K562 (cell line): Measurements from ENCODE around the gene DNAJB14. TPM values are rescaled to one million over a fixed set of nuclear protein-coding genes. Genes with fewer than 3 reads are reported as not detected.
A peak's percentile ranks its signal among the peaks of the same experiment; 100 is the strongest.

ENCODE experiments used
- AFF4 ChIP-seq: sonication (generic); formaldehyde crosslinking; IDR thresholded peaks from 2 replicates; pipeline ENCODE4 v1.8.0; 2023; ENCODE audit warnings: mild to moderate bottlenecking, missing genetic modification reagents
- HCFC1 ChIP-seq: IDR thresholded peaks from 2 replicates; pipeline ENCODE4 v1.6.1; 2012; ENCODE audit warnings: low read depth, low read length, improper control_type of control experiment
- HMG20B ChIP-seq: fragments of 250-450 bp; sonication (Bioruptor Pico); IDR thresholded peaks from 2 replicates; pipeline ENCODE4 v1.5.0; 2021; ENCODE audit warnings: mild to moderate bottlenecking
- HMGN3 ChIP-seq: IDR thresholded peaks from 2 replicates; pipeline ENCODE4 v1.6.1; 2011; ENCODE audit warnings: borderline replicate concordance, low read depth, mild to moderate bottlenecking, mixed read lengths, low read length; ENCODE audit not compliant: insufficient read length; ENCODE audit errors: extremely low read depth
- JUN ChIP-seq, 2 experiments: sonication (generic) in 1 of 2; formaldehyde crosslinking in 1 of 2; IDR thresholded peaks; 2 replicates each; pipeline versions ENCODE4 v1.6.1 to v1.8.0; 2012 to 2022; ENCODE audit warnings: borderline replicate concordance in 2 of 2, mild to moderate bottlenecking in 2 of 2, improper control_type of control experiment in 1 of 2, low read depth in 1 of 2, low read length in 1 of 2, missing genetic modification reagents in 1 of 2
- KDM5B ChIP-seq: fragments of 200-600 bp; sonication (generic); IDR thresholded peaks from 2 replicates; pipeline ENCODE4 v1.6.1; 2012; ENCODE audit warnings: low read depth, mild to moderate bottlenecking, moderate library complexity, low read length, control low read depth, inconsistent platforms; ENCODE audit not compliant: insufficient replicate concordance
- MAZ ChIP-seq, 2 experiments: fragments of 450-650 bp in 1 of 2; sonication (generic) in 1 of 2; formaldehyde crosslinking; IDR thresholded peaks in 1 of 2; conservative IDR thresholded peaks in 1 of 2; 2 replicates each; pipeline versions ENCODE4 v1.4.0 to v1.5.0; 2020; ENCODE audit warnings: mild to moderate bottlenecking in 1 of 2, missing genetic modification reagents in 1 of 2
- NR2C1 ChIP-seq, 2 experiments: fragments of 450-650 bp; IDR thresholded peaks; 2 replicates each; pipeline ENCODE4 v1.6.1; 2017; ENCODE audit warnings: mild to moderate bottlenecking in 2 of 2, antibody characterized with exemption in 1 of 2, inconsistent platforms in 1 of 2, missing compliant biosample characterization in 1 of 2, missing genetic modification characterization in 1 of 2
- POLR2B ChIP-seq: fragments of 450-650 bp; IDR thresholded peaks from 2 replicates; pipeline ENCODE4 v1.6.1; 2018; ENCODE audit warnings: low read depth; ENCODE audit not compliant: partially characterized antibody
- POLR2H ChIP-seq: IDR thresholded peaks from 2 replicates; pipeline ENCODE4 v1.6.1; 2016; ENCODE audit warnings: missing genetic modification characterization, low read depth, mild to moderate bottlenecking, control low read depth, missing compliant biosample characterization, moderate library complexity
- RAD51 ChIP-seq: fragments of 450-650 bp; IDR thresholded peaks from 2 replicates; pipeline ENCODE4 v1.7.1; 2016; ENCODE audit warnings: low read depth, mild to moderate bottlenecking, borderline replicate concordance
- RBM25 ChIP-seq: fragments of 200-400 bp; formaldehyde crosslinking; IDR thresholded peaks from 2 replicates; pipeline ENCODE4 v1.6.1; 2018; ENCODE audit warnings: low read length, low read depth, moderate library complexity; ENCODE audit not compliant: severe bottlenecking
- RFX1 ChIP-seq: fragments of 450-650 bp; IDR thresholded peaks from 2 replicates; pipeline ENCODE4 v1.6.1; 2016; ENCODE audit warnings: mild to moderate bottlenecking, moderate library complexity
- UBTF ChIP-seq, 2 experiments: IDR thresholded peaks; 2 replicates each; pipeline ENCODE4 v1.6.1; 2012; ENCODE audit warnings: improper control_type of control experiment in 2 of 2, low read depth in 2 of 2, low read length in 2 of 2, borderline replicate concordance in 1 of 2
- YY1 ChIP-seq, 3 experiments: IDR thresholded peaks; 2 replicates each; pipeline ENCODE4 v1.6.1; 2011; ENCODE audit warnings: low read length in 2 of 3, mild to moderate bottlenecking in 2 of 3, moderate library complexity in 2 of 3, borderline replicate concordance in 1 of 3, control low read depth in 1 of 3, low read depth in 1 of 3; ENCODE audit not compliant: insufficient read depth in 3 of 3, insufficient replicate concordance in 2 of 3, control insufficient read depth in 1 of 3, insufficient read length in 1 of 3; ENCODE audit errors: extremely low read depth in 1 of 3
- polyA plus RNA-seq, 8 experiments: library from polyadenylated mRNA; depleted of rRNA in 4 of 8; stranded (reverse) in 5 of 8; unstranded in 3 of 8; fragments of >200 nt; fragmentation: Nextera tagmentation in 2 of 8; fragmentation: Illumina TruSeq in 1 of 8; extraction: Ambion mirVana in 2 of 8; extraction: Trizol in 1 of 8; gene quantifications; 2 replicates each; pipeline versions ENCODE4 v1.2.1 to v1.2.3, GENCODE V29; 2011 to 2014; ENCODE audit warnings: inconsistent platforms in 1 of 8, missing spikeins in 1 of 8
- total RNA-seq, 7 experiments: library from RNA; depleted of rRNA in 6 of 7; stranded (reverse); fragments of >200 nt in 6 of 7; fragmentation: Illumina TruSeq in 2 of 7; extraction: Trizol in 2 of 7; gene quantifications; 2 replicates each; pipeline versions ENCODE4 v1.2.1 to v1.2.3, GENCODE V29; 2011 to 2021; ENCODE audit warnings: low replicate concordance in 1 of 7

DNAJB14 gene
- total and polyA plus RNA-seq, 9 of the 15 experiments (the other 6 are each of a cell fraction or from before 2014, with no cell fraction given): 5.5 to 28.0 (median 12.7) TPM

GRCh38 chr4:99894161-99894997, 52.0 kb downstream of the DNAJB14 start, which contains the start of gene LAMTOR3 (continued):
- no peak for TF ChIP-seq HMG20B (CRISPR knock-in tag)
- 0 out of 2 replicates have a peak, but pooled peaks have one; percentile 55 for TF ChIP-seq AFF4 (CRISPR knock-in tag)
- TF ChIP-seq MAZ (CRISPR knock-in tag; conservative IDR thresholded peaks at IDR 0.05 in 1 of 2, IDR thresholded peaks at IDR 0.05 in 1 of 2): peak in 1 of 2 experiments; percentile 68; a peak in 2 of 4 replicates
- TF ChIP-seq RAD51: peak; percentile 83
- no peak for TF ChIP-seq HMGN3
- TF ChIP-seq NR2C1 (IDR thresholded peaks at IDR 0.05): peak; percentile 98
- TF ChIP-seq NR2C1 (tag; IDR thresholded peaks at IDR 0.05): peak; percentile 98
- TF ChIP-seq RFX1: peak; percentile 37; the same call in 1 of the 2 replicates
- peak; percentile 75 for TF ChIP-seq HCFC1
- peak; percentile 43; the same call in 1 of the 2 replicates for TF ChIP-seq JUN (IDR thresholded peaks at IDR 0.05; ENCODE audit: borderline replicate concordance, low read depth, low read length)
- no peak for TF ChIP-seq JUN (CRISPR knock-in tag; IDR thresholded peaks at IDR 0.05; ENCODE audit: borderline replicate concordance)
- no peak for TF ChIP-seq UBTF (IDR thresholded peaks at IDR 0.05; ENCODE audit: borderline replicate concordance in 1 of 2, low read depth in 2 of 2, low read length in 2 of 2)
- TF ChIP-seq RBM25: no peak
- TF ChIP-seq POLR2H (tag): peak; percentile 39; the same call in 1 of the 2 replicates
- TF ChIP-seq KDM5B: peak; percentile 47
- peak; percentile 55 for TF ChIP-seq POLR2B
- peak in 1 of 3 experiments; percentile 6 for TF ChIP-seq YY1 (IDR thresholded peaks at IDR 0.05; ENCODE audit: borderline replicate concordance in 1 of 3, control insufficient read depth in 1 of 3, extremely low read depth in 1 of 3, insufficient read depth in 3 of 3, insufficient read length in 1 of 3, insufficient replicate concordance in 2 of 3, low read depth in 1 of 3, low read length in 2 of 3)
